RWPE2 (cell line): ENCODE data around the gene SH3YL1.

ENCODE experiments used
- ATAC-seq: fragments of 200-7000 bp; cut with Tn5 transposase; 3 replicates; pipeline ENCODE4 v1.9.1; 2021; ENCODE audit warnings: low read depth
- DNase-seq: peaks from one replicate; pipeline ENCODE4 v3.0.0-alpha.2; 2020; ENCODE audit warnings: low spot score
- H3K27ac ChIP-seq: fragments of 450-650 bp; 2 replicates; pipeline ENCODE4 v1.5.1; 2017; ENCODE audit warnings: mild to moderate bottlenecking; ENCODE audit not compliant: poor library complexity, severe bottlenecking
- H3K27me3 ChIP-seq: fragments of 250-450 bp; sonication (Bioruptor Pico); 2 replicates; pipeline ENCODE4 v1.5.1; 2021; ENCODE audit warnings: mild to moderate bottlenecking, moderate library complexity; ENCODE audit not compliant: insufficient read depth, poor library complexity, severe bottlenecking
- H3K36me3 ChIP-seq: fragments of 250-450 bp; sonication (Bioruptor Pico); 2 replicates; pipeline ENCODE4 v1.5.1; 2020; ENCODE audit warnings: low read depth, mild to moderate bottlenecking, moderate library complexity
- H3K4me1 ChIP-seq: fragments of 250-450 bp; sonication (Bioruptor Pico); 2 replicates; pipeline ENCODE4 v1.5.1; 2021; ENCODE audit warnings: mild to moderate bottlenecking, moderate library complexity; ENCODE audit not compliant: insufficient read depth, poor library complexity, severe bottlenecking
- H3K4me3 ChIP-seq: fragments of 250-450 bp; sonication (Bioruptor Pico); 2 replicates; pipeline ENCODE4 v1.5.1; 2021; ENCODE audit warnings: mild to moderate bottlenecking, moderate library complexity; ENCODE audit not compliant: severe bottlenecking
- H3K9me3 ChIP-seq: fragments of 250-450 bp; sonication (Bioruptor Pico); 2 replicates; pipeline ENCODE4 v1.5.1; 2021; ENCODE audit warnings: mild to moderate bottlenecking, moderate library complexity; ENCODE audit not compliant: severe bottlenecking
- TF ChIP-seq, protein P1 (sequence below): fragments of 450-650 bp; IDR thresholded peaks from one replicate; pipeline ENCODE4 v1.5.1; 2017; ENCODE audit warnings: mild to moderate bottlenecking, moderate library complexity; ENCODE audit not compliant: poor library complexity, severe bottlenecking

SH3YL1 gene

DNA sequence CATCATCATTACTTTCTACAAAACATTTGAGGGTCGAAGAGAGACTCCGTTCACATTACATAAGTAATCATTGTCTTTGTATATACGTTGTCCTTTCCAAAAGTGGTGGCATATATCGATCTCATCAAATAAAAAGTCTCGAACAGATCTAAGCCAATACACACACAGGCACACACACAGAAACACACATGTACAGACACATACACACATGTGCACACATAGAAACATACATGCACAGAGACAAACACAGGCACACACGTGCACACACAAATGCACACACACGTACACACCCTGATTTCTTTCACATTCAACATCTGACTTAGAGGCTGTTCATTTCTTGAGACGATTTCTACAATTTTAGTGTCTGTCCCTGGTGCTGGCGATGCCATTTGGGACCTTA, 41.5 kb upstream of the SH3YL1 start:
- Histone ChIP-seq H3K9me3 (no peaks in the 10 kb centered on the region), H3K27ac (no peak overlapping the region), H3K36me3 (no peaks in the 10 kb centered on the region), H3K27me3 (no peaks in the 10 kb centered on the region), H3K4me3 (no peak overlapping the region), H3K4me1 (no peaks in the 10 kb centered on the region)
- TF ChIP-seq, protein P1, sequence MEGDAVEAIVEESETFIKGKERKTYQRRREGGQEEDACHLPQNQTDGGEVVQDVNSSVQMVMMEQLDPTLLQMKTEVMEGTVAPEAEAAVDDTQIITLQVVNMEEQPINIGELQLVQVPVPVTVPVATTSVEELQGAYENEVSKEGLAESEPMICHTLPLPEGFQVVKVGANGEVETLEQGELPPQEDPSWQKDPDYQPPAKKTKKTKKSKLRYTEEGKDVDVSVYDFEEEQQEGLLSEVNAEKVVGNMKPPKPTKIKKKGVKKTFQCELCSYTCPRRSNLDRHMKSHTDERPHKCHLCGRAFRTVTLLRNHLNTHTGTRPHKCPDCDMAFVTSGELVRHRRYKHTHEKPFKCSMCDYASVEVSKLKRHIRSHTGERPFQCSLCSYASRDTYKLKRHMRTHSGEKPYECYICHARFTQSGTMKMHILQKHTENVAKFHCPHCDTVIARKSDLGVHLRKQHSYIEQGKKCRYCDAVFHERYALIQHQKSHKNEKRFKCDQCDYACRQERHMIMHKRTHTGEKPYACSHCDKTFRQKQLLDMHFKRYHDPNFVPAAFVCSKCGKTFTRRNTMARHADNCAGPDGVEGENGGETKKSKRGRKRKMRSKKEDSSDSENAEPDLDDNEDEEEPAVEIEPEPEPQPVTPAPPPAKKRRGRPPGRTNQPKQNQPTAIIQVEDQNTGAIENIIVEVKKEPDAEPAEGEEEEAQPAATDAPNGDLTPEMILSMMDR, result no peak
- no peak for ATAC-seq
- DNase-seq, result no peak

- no peaks in the 10 kb centered on the region for H3K9me3 ChIP-seq
- no peak for DNase-seq
Observed at GRCh38 chr2:296354-296753, 32.5 kb upstream of the SH3YL1 start.

DNA sequence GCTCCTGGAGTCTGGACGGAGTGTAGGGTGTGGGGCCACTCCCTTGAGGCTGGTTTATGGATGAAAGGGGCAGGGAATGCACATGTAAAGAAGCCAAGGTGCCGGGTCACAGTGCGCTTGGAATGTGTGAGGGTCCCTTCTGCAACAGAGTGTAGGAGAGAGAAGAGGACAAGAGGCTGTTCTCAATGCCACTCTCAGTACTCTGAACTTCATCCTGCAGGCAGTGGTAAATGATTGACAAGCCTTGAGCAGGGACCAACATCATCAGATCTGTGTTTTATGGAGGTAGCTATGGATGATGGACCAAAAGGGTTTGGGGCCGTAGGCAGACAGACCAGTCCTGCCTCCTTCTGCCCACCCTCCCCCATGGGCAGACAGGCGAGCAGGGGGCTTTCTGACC, 31.3 kb upstream of the SH3YL1 start:
- H3K9me3 ChIP-seq, result no peaks in the 10 kb centered on the region
- DNase-seq (no peak), ATAC-seq (no peak)
- no peak overlapping the region for H3K27ac ChIP-seq
- no peaks in the 10 kb centered on the region for H3K4me1 ChIP-seq
- H3K27me3 ChIP-seq, result peaks cover 10% of the 10 kb centered on the region
- H3K36me3 ChIP-seq, result no peaks in the 10 kb centered on the region
- no peak overlapping the region for H3K4me3 ChIP-seq
- TF ChIP-seq, protein P1, result no peak

More at GRCh38 chr2:296354-296753, 32.5 kb upstream of the SH3YL1 start:
- H3K4me1 ChIP-seq, result no peaks in the 10 kb centered on the region
- peaks cover 4% of the 10 kb centered on the region for H3K27me3 ChIP-seq
- no peak overlapping the region for H3K4me3 ChIP-seq
- no peak for ATAC-seq
- no peaks in the 10 kb centered on the region for H3K36me3 ChIP-seq
- TF ChIP-seq, protein P1, result no peak
- H3K27ac ChIP-seq, result no peak overlapping the region

- H3K36me3 ChIP-seq, result no peaks in the 10 kb centered on the region
- H3K4me3 ChIP-seq, result peak overlapping the region; percentile 34
- TF ChIP-seq, protein P1, result peak; percentile 87
- peak; percentile 79 for ATAC-seq
- H3K27me3 ChIP-seq, result peaks cover 29% of the 10 kb centered on the region
- H3K9me3 ChIP-seq, result no peaks in the 10 kb centered on the region
- peaks cover 6% of the 10 kb centered on the region for H3K4me1 ChIP-seq
- no peak overlapping the region for H3K27ac ChIP-seq
- DNase-seq, result no peak
Observed at GRCh38 chr2:290090-290722, 26.4 kb upstream of the SH3YL1 start.

DNA sequence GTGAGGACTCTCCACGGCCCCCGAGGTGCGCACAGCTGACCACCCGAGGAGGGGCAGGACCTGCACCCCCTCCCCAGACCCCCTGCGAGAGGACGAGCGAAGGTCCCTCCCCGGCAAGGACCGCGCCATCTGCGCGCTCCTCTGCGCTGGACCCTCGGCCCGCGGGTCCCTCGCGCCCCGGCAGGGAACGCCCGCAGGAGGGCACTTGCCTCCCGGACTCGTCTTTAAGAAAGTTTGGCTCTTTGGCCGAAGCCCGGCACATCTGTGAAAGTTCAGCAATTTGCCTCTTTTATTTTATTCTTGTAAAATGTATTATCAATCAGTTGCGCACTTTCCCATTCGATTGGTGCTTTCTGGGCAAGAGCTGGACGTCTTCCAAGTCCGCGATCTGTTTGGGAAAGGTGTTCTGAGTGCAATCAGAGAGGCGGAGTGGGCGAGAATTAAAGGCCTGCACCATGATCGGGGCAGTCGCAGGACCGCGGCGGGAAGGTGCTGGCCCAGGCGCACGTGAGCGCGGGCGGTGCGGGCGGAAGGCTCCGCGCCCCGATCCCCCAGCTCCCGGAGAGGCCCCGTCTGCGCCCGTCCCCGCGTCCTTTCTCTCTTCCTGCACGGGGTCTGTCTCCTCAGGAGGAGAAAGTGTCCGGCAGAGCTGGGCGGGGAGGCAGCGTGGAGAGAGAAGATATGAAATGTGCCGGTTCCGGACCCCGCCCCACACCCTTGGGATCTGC, 25.7 kb upstream of the SH3YL1 start:
- Histone ChIP-seq H3K9me3 (no peaks in the 10 kb centered on the region), H3K36me3 (no peaks in the 10 kb centered on the region), H3K4me3 (peak overlapping the region; percentile 34), H3K27me3 (peaks cover 29% of the 10 kb centered on the region), H3K27ac (no peak overlapping the region), H3K4me1 (peaks cover 6% of the 10 kb centered on the region)
- no peak for DNase-seq
- ATAC-seq, result peak; percentile 40
- TF ChIP-seq, protein P1, result no peak
